ENCODE data around the gene GRB7. TPM values are rescaled to one million over a fixed set of nuclear protein-coding genes. Genes with fewer than 3 reads are reported as not detected.

GRB7 gene
- total and polyA plus RNA-seq, 10 of the 15 experiments (the other 5 are each of a cell fraction or from before 2014, with no cell fraction given), result 0.05 to 0.34 (median 0.19) TPM; not detected in 4

GRCh38 chr17:39702901-39703893 lies 34.5 kb upstream of the GRB7 start:
- Histone ChIP-seq H3K4me1 (ENCODE audit: control insufficient read depth, insufficient read depth, low read length) (peaks cover 11% of the 10 kb centered on the region), H3K4me3 (no peak overlapping the region), H3K79me2 (ENCODE audit: control insufficient read depth, insufficient read depth, low read length) (no peaks in the 10 kb centered on the region), H2AFZ (ENCODE audit: control insufficient read depth, low read depth, low read length) (peak overlapping the region; percentile 58), H3K9ac (ENCODE audit: control insufficient read depth, insufficient read depth, low read length) (peak overlapping the region; percentile 22; the same call in 1 of the 2 replicates), H3K4me2 (ENCODE audit: control insufficient read depth, insufficient read depth) (peak overlapping the region; percentile 30; the same call in 1 of the 2 replicates), H3K36me3 (ENCODE audit: control insufficient read depth in 2 of 2, insufficient read depth in 2 of 2, low read length in 1 of 2) (no peaks in the 10 kb centered on the region), H3K27me3 (replicated peaks in 1 of 2; ENCODE audit: control insufficient read depth in 2 of 2, insufficient read depth in 2 of 2, low read length in 1 of 2) (peaks cover 0 to 7% of the 10 kb centered on the region in 2 experiments; a peak in 2 of 4 replicates), H4K20me1 (ENCODE audit: control insufficient read depth, insufficient read depth) (no peaks in the 10 kb centered on the region), H3K27ac (ENCODE audit: control insufficient read depth, insufficient read depth) (peak overlapping the region; percentile 24), H3K9me3 (replicated peaks; ENCODE audit: control insufficient read depth, insufficient read depth, low read length) (no peaks in the 10 kb centered on the region)
- WGBS (ENCODE audit: insufficient coverage, insufficient replicate concordance, low lambda C conversion rate, missing lambda C conversion rate), result 56% methylated on average over 11 of the region's 12 CpGs
- ChIA-PET SMC1A (ENCODE audit: uncharacterized antibody, unreplicated experiment) (interaction anchor here (0.6 to 1.8 kb wide), 3 partner anchors 10 to 55 kb away, joined by 3 to 11 read pairs (median 4); partner anchors contain the start of gene PGAP3), POLR2A (interaction anchor here (0.6 to 1.5 kb wide), 2 partner anchors 15 to 156 kb away, joined by 4 to 6 read pairs; partner anchors contain the start of gene PGAP3), RAD21 (ENCODE audit: unreplicated experiment) (interaction anchor here (0.6 to 2.0 kb wide), 9 partner anchors 15 to 419 kb away, joined by 3 to 7 read pairs (median 3); partner anchors contain the start of genes MIEN1 and MSL1), CTCF (interaction anchor here (0.6 to 3.3 kb wide), 9 partner anchors 8 to 50 kb away, joined by 3 to 11 read pairs (median 4); partner anchors contain the start of gene PGAP3)
- in situ Hi-C loops (cut with MboI), result no loop called here
- peak; percentile 25 for DNase-seq (ENCODE audit: low read depth, low spot score)
- FAIRE-seq, result peak; percentile 73
- intact Hi-C loops (cut with micrococcal nuclease; ENCODE audit: unreplicated experiment), result no loop called here
- BruUV-seq (replicated peaks), result no TSS peak
- peak; percentile 93 for ATAC-seq
- 0 out of 2 replicates have a peak, but pooled peaks have one; percentile 45 for TF ChIP-seq ATF2 (IDR thresholded peaks at IDR 0.05; ENCODE audit: low read length)
- no peak for TF ChIP-seq KAT2A (conservative IDR thresholded peaks at IDR 0.05; ENCODE audit: control insufficient read depth, low read depth, low read length)
- peak; percentile 56; the same call in 1 of the 2 replicates for TF ChIP-seq CREM (IDR thresholded peaks at IDR 0.05; ENCODE audit: low read depth)
- peak; percentile 29; the same call in 1 of the 2 replicates for TF ChIP-seq PKNOX1 (IDR thresholded peaks at IDR 0.05)
- TF ChIP-seq IKZF2 (IDR thresholded peaks at IDR 0.05), result peak in 1 of 2 experiments; percentile 33; a peak in 1 of 4 replicates
- TF ChIP-seq TCF3 (IDR thresholded peaks at IDR 0.05; ENCODE audit: borderline replicate concordance, insufficient read depth, low read depth, low read length), result peak; percentile 74; the same call in 1 of the 2 replicates
- no peak for TF ChIP-seq CHD4 (IDR thresholded peaks at IDR 0.05)
- TF ChIP-seq RUNX3 (IDR thresholded peaks at IDR 0.05; ENCODE audit: low read length), result peak; percentile 93
- TF ChIP-seq NR2F1 (conservative IDR thresholded peaks at IDR 0.05), result peak; percentile 58; the same call in 1 of the 2 replicates
- TF ChIP-seq MEF2A (IDR thresholded peaks at IDR 0.05; ENCODE audit: insufficient read depth, low read depth, low read length), result 0 out of 2 replicates have a peak, but pooled peaks have one; percentile 24
- TF ChIP-seq SMAD1 (IDR thresholded peaks at IDR 0.05; ENCODE audit: low read depth, partially characterized antibody), result no peak
- no peak for TF ChIP-seq ESRRA (IDR thresholded peaks at IDR 0.05; ENCODE audit: low read length)
- TF ChIP-seq IKZF1 (conservative IDR thresholded peaks at IDR 0.05), result peak; percentile 51
- TF ChIP-seq TCF12 (IDR thresholded peaks at IDR 0.05; ENCODE audit: low read depth, low read length), result peak; percentile 87
- peak; percentile 74; the same call in 1 of the 2 replicates for TF ChIP-seq DPF2 (IDR thresholded peaks at IDR 0.05)
- no peak for TF ChIP-seq E4F1 (IDR thresholded peaks at IDR 0.05; ENCODE audit: borderline replicate concordance, partially characterized antibody)
- 0 out of 2 replicates have a peak, but pooled peaks have one; percentile 39 for TF ChIP-seq EED (IDR thresholded peaks at IDR 0.05; ENCODE audit: low read depth)
- 0 out of 2 replicates have a peak, but pooled peaks have one; percentile 26 for TF ChIP-seq JUNB (IDR thresholded peaks at IDR 0.05)
